H1 (cell line): Measurements from ENCODE around the gene RHBDF2. TPM values are rescaled to one million over a fixed set of nuclear protein-coding genes. Genes with fewer than 3 reads are reported as not detected.

Experiments used
- ASH2L ChIP-seq: fragments of 200-600, 300-600 bp; sonication (generic); IDR thresholded peaks from one replicate; pipeline ENCODE4 v1.7.1; 2017; ENCODE audit warnings: low read length
- EZH2 ChIP-seq: fragments of 200-600 bp; sonication (generic); IDR thresholded peaks from 2 replicates; pipeline ENCODE4 v1.7.1; 2012; ENCODE audit warnings: low read depth, mild to moderate bottlenecking, moderate library complexity, low read length, inconsistent platforms; ENCODE audit not compliant: severe bottlenecking
- polyA plus RNA-seq, 7 experiments: library from polyadenylated mRNA; depleted of rRNA in 3 of 7; stranded (reverse) in 5 of 7; unstranded in 2 of 7; fragments of >200 nt in 5 of 7; fragments of 200-250 nt in 2 of 7; gene quantifications; 1 replicate in 5 of 7; 2 replicates in 1 of 7; 4 replicates in 1 of 7; pipeline versions ENCODE4 v1.2.1 to v1.2.3, GENCODE V29; 2011 to 2013; ENCODE audit warnings: missing spikeins in 2 of 7, mixed read lengths in 2 of 7
- total RNA-seq: library from RNA; stranded (reverse); fragmentation: NEBNext Ultra II Directional; extraction: Animal tissue kit (Norgen Biotek cat#: 25700); gene quantifications from 2 replicates; pipeline ENCODE4 v1.2.1, GENCODE V29; 2021

RHBDF2 gene
- total and polyA plus RNA-seq, 2 of the 8 experiments (the other 6 are each of a cell fraction or from before 2014, with no cell fraction given), result 21.2 to 25.9 TPM

DNA sequence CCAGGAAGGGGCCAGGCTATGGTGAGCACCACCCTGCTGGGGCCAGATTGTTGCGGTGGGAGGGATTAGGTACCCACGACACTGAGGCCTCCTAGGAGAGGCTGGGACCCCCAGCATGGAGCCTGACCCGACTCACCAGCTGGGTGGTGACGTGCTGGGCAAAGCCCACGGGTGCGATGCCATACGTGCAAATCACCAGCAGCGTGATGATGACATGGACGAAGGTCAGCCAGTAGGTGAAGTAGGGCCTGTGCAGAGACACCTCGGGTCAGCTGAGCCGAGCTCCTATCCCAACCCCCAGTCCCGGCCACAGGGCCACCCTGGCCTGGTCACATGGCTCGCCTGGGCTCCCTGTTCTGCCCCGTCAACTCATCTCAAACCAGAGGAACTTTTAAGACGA, 26.3 kb downstream of the RHBDF2 start (continued):
- TF ChIP-seq ASH2L (no peak), EZH2 (no peak)
